DOHH2 (cell line): ENCODE results near the gene TNFRSF13B.
"Not testable (repeated sequence)": the region's sequence is repeated elsewhere in the genome, so short reads cannot be mapped to it uniquely, and the experiment has no call there.

Experiments
- EZH2phosphoT487 ChIP-seq: fragments of 200-600 bp; sonication (generic); IDR thresholded peaks from 2 replicates; pipeline ENCODE4 v1.6.1; 2017; ENCODE audit warnings: borderline replicate concordance, mild to moderate bottlenecking, antibody characterized with exemption, low read length, moderate library complexity, mixed read lengths
- TF ChIP-seq, protein P1 (sequence below): fragments of 200-600 bp; sonication (generic); IDR thresholded peaks from one replicate; pipeline ENCODE4 v1.5.1; 2014; ENCODE audit warnings: antibody characterized with exemption, mild to moderate bottlenecking, low read depth, low read length; ENCODE audit not compliant: poor library complexity, severe bottlenecking

- TF ChIP-seq EZH2phosphoT487, result not testable (repeated sequence)
- TF ChIP-seq, protein P1, sequence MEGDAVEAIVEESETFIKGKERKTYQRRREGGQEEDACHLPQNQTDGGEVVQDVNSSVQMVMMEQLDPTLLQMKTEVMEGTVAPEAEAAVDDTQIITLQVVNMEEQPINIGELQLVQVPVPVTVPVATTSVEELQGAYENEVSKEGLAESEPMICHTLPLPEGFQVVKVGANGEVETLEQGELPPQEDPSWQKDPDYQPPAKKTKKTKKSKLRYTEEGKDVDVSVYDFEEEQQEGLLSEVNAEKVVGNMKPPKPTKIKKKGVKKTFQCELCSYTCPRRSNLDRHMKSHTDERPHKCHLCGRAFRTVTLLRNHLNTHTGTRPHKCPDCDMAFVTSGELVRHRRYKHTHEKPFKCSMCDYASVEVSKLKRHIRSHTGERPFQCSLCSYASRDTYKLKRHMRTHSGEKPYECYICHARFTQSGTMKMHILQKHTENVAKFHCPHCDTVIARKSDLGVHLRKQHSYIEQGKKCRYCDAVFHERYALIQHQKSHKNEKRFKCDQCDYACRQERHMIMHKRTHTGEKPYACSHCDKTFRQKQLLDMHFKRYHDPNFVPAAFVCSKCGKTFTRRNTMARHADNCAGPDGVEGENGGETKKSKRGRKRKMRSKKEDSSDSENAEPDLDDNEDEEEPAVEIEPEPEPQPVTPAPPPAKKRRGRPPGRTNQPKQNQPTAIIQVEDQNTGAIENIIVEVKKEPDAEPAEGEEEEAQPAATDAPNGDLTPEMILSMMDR, result not testable (repeated sequence)
These were observed 33.2 kb upstream of the TNFRSF13B start for GRCh38 chr17:17004997-17005614.
